H9 (cell line): ENCODE results near the gene CASQ1. TPM values are rescaled to one million over a fixed set of nuclear protein-coding genes. Genes with fewer than 3 reads are reported as not detected.

Experiments
- DNase-seq: peaks from one replicate; pipeline ENCODE4 v3.0.0-alpha.2; 2017
- H2AFZ ChIP-seq: one replicate; pipeline ENCODE4 v1.6.1; 2013; ENCODE audit warnings: mild to moderate bottlenecking, low read length, control low read depth, moderate library complexity
- H2AK5ac ChIP-seq: 2 replicates; pipeline ENCODE4 v1.6.1; 2013; ENCODE audit warnings: low read length, control low read depth, mixed read lengths; ENCODE audit not compliant: insufficient read length
- H2BK120ac ChIP-seq: one replicate; pipeline ENCODE4 v1.6.1; 2013; ENCODE audit warnings: low read depth, mild to moderate bottlenecking, low read length, control low read depth, inconsistent platforms; ENCODE audit not compliant: poor library complexity, severe bottlenecking
- H2BK12ac ChIP-seq: 2 replicates; pipeline ENCODE4 v1.6.1; 2013; ENCODE audit warnings: low read length, control low read depth, mixed read lengths, low read depth; ENCODE audit not compliant: insufficient read length
- H2BK15ac ChIP-seq: 2 replicates; pipeline ENCODE4 v1.6.1; 2013; ENCODE audit warnings: low read depth, low read length, control low read depth
- H2BK20ac ChIP-seq: one replicate; pipeline ENCODE4 v1.6.1; 2013; ENCODE audit warnings: low read depth, mild to moderate bottlenecking, low read length, control low read depth, inconsistent platforms; ENCODE audit not compliant: poor library complexity, severe bottlenecking
- H2BK5ac ChIP-seq: 2 replicates; pipeline ENCODE4 v1.6.1; 2013; ENCODE audit warnings: low read length, control low read depth, mixed read lengths; ENCODE audit not compliant: insufficient read length
- H3K14ac ChIP-seq: 2 replicates; pipeline ENCODE4 v1.6.1; 2013; ENCODE audit warnings: low read length, control low read depth; ENCODE audit not compliant: insufficient read depth
- H3K18ac ChIP-seq: 2 replicates; pipeline ENCODE4 v1.6.1; 2013; ENCODE audit warnings: low read depth, mild to moderate bottlenecking, mixed read lengths, low read length, control low read depth; ENCODE audit not compliant: insufficient read length
- H3K23ac ChIP-seq: 2 replicates; pipeline ENCODE4 v1.6.1; 2013; ENCODE audit warnings: low read length, control low read depth, mixed read lengths, low read depth; ENCODE audit not compliant: insufficient read length
- H3K23me2 ChIP-seq: 2 replicates; pipeline ENCODE4 v1.6.1; 2013; ENCODE audit warnings: low read depth, mild to moderate bottlenecking, mixed read lengths, low read length, control low read depth; ENCODE audit not compliant: insufficient read length, poor library complexity, severe bottlenecking
- H3K27ac ChIP-seq: 2 replicates; pipeline ENCODE4 v1.5.1; 2013; ENCODE audit warnings: low read length, control low read depth, mixed read lengths, low read depth; ENCODE audit not compliant: insufficient read length
- H3K27me3 ChIP-seq: 2 replicates; pipeline ENCODE4 v1.6.1; 2013; ENCODE audit warnings: low read length, control low read depth, inconsistent platforms; ENCODE audit not compliant: insufficient read depth
- H3K4ac ChIP-seq: 2 replicates; pipeline ENCODE4 v1.6.1; 2013; ENCODE audit warnings: low read depth, mild to moderate bottlenecking, control low read depth, inconsistent platforms, low read length, moderate library complexity
- H3K4me1 ChIP-seq: 2 replicates; pipeline ENCODE4 v1.6.1; 2013; ENCODE audit warnings: low read length, control low read depth, inconsistent platforms; ENCODE audit not compliant: insufficient read depth
- H3K4me2 ChIP-seq: 2 replicates; pipeline ENCODE4 v1.6.1; 2013; ENCODE audit warnings: low read length, control low read depth, mixed read lengths; ENCODE audit not compliant: insufficient read length, insufficient read depth
- H3K56ac ChIP-seq: 2 replicates; pipeline ENCODE4 v1.6.1; 2013; ENCODE audit warnings: low read depth, mild to moderate bottlenecking, mixed read lengths, low read length, control low read depth; ENCODE audit not compliant: insufficient read length
- H3K79me1 ChIP-seq: 2 replicates; pipeline ENCODE4 v1.6.1; 2013; ENCODE audit warnings: low read depth, mild to moderate bottlenecking, moderate library complexity, low read length, control low read depth, inconsistent platforms; ENCODE audit not compliant: insufficient read depth, poor library complexity, severe bottlenecking
- H3K79me2 ChIP-seq: 2 replicates; pipeline ENCODE4 v1.6.1; 2013; ENCODE audit warnings: low read length, control low read depth, inconsistent platforms; ENCODE audit not compliant: insufficient read depth
- H3K9ac ChIP-seq: 2 replicates; pipeline ENCODE4 v1.6.1; 2013; ENCODE audit warnings: low read length, control low read depth, mixed read lengths; ENCODE audit not compliant: insufficient read length; ENCODE audit errors: extremely low read depth
- H3K9me3 ChIP-seq: one replicate; pipeline ENCODE4 v1.6.1; 2013; ENCODE audit warnings: low read depth, low read length, inconsistent platforms; ENCODE audit not compliant: control insufficient read depth
- H3T11ph ChIP-seq: one replicate; pipeline ENCODE4 v1.6.1; 2013; ENCODE audit warnings: mild to moderate bottlenecking, low read length, control low read depth, inconsistent platforms
- H4K20me1 ChIP-seq: one replicate; pipeline ENCODE4 v1.6.1; 2013; ENCODE audit not compliant: control insufficient read depth, insufficient read length, insufficient read depth
- H4K5ac ChIP-seq: 2 replicates; pipeline ENCODE4 v1.6.1; 2013; ENCODE audit warnings: low read depth, mild to moderate bottlenecking, mixed read lengths, low read length, control low read depth; ENCODE audit not compliant: insufficient read length
- H4K8ac ChIP-seq: replicated peaks from 2 replicates; pipeline ENCODE4 v1.6.1; 2013; ENCODE audit warnings: low read length, control low read depth, mixed read lengths, low read depth; ENCODE audit not compliant: insufficient read length
- H4K91ac ChIP-seq: 2 replicates; pipeline ENCODE4 v1.6.1; 2013; ENCODE audit warnings: low read depth, mild to moderate bottlenecking, moderate library complexity, mixed read lengths, low read length, control low read depth; ENCODE audit not compliant: insufficient read length
- H3K27ac Mint-ChIP-seq, 3 experiments: 2 replicates in 2 of 3; 3 replicates in 1 of 3; pipeline ENCODE4 v1.8.0; 2020 to 2021; ENCODE audit warnings: mixed read lengths in 3 of 3, mild to moderate bottlenecking in 1 of 3, moderate library complexity in 1 of 3
- H3K27me3 Mint-ChIP-seq: 2 replicates; pipeline ENCODE4 v1.8.0; 2021; ENCODE audit warnings: low read depth, mild to moderate bottlenecking, moderate library complexity, mixed read lengths
- H3K36me3 Mint-ChIP-seq, 3 experiments: 2 replicates in 2 of 3; 3 replicates in 1 of 3; pipeline ENCODE4 v1.8.0; 2020 to 2021; ENCODE audit warnings: low read depth in 3 of 3, mixed read lengths in 3 of 3; ENCODE audit not compliant: insufficient read depth in 1 of 3
- H3K4me1 Mint-ChIP-seq, 2 experiments: 2 replicates each; pipeline ENCODE4 v1.8.0; 2020; ENCODE audit warnings: mixed read lengths in 2 of 2
- H3K4me3 Mint-ChIP-seq, 2 experiments: 2 replicates in 1 of 2; 3 replicates in 1 of 2; pipeline ENCODE4 v1.8.0; 2020 to 2021; ENCODE audit warnings: mild to moderate bottlenecking in 2 of 2, mixed read lengths in 2 of 2, moderate library complexity in 1 of 2
- H3K9me3 Mint-ChIP-seq, 2 experiments: 2 replicates in 1 of 2; 3 replicates in 1 of 2; pipeline ENCODE4 v1.8.0; 2020; ENCODE audit warnings: mild to moderate bottlenecking in 2 of 2, mixed read lengths in 2 of 2, moderate library complexity in 1 of 2
- WGBS: extraction: QIAGEN DNeasy Blood & Tissue Kit; methylation state at CpG from one replicate; pipeline ENCODE4 v1.1.7; 2013; ENCODE audit warnings: missing lambda C conversion rate, low lambda C conversion rate, mixed read lengths; ENCODE audit not compliant: insufficient read length; ENCODE audit errors: extremely low coverage; 5-methylcytosine and 5-hydroxymethylcytosine counted together
- total RNA-seq: library from RNA; stranded (reverse); gene quantifications from 2 replicates; pipeline ENCODE4 v1.2.1, GENCODE V29; 2021
- TF ChIP-seq, protein P1 (sequence below): fragments of 200-600 bp; sonication (generic); conservative IDR thresholded peaks from 3 replicates; pipeline ENCODE4 v1.8.0; 2021; ENCODE audit warnings: antibody characterized with exemption, mild to moderate bottlenecking

The CASQ1 gene
- total RNA-seq, 1 experiment from 2014 or later, result 0.55 TPM

- WGBS, result no CpG with 5 or more reads among the region's 10 CpGs
- TF ChIP-seq, protein P1, sequence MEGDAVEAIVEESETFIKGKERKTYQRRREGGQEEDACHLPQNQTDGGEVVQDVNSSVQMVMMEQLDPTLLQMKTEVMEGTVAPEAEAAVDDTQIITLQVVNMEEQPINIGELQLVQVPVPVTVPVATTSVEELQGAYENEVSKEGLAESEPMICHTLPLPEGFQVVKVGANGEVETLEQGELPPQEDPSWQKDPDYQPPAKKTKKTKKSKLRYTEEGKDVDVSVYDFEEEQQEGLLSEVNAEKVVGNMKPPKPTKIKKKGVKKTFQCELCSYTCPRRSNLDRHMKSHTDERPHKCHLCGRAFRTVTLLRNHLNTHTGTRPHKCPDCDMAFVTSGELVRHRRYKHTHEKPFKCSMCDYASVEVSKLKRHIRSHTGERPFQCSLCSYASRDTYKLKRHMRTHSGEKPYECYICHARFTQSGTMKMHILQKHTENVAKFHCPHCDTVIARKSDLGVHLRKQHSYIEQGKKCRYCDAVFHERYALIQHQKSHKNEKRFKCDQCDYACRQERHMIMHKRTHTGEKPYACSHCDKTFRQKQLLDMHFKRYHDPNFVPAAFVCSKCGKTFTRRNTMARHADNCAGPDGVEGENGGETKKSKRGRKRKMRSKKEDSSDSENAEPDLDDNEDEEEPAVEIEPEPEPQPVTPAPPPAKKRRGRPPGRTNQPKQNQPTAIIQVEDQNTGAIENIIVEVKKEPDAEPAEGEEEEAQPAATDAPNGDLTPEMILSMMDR, result no peak
- peaks cover 22 to 89% (median 78%) of the 10 kb centered on the region in 3 experiments for H3K36me3 Mint-ChIP-seq
Observed at GRCh38 chr1:160217481-160218051, 27.2 kb downstream of the CASQ1 start.

More at GRCh38 chr1:160217481-160218051, 27.2 kb downstream of the CASQ1 start:
- H3K27me3 Mint-ChIP-seq, result no peaks in the 10 kb centered on the region
- Histone ChIP-seq H2BK12ac (no peak overlapping the region), H3K4me2 (no peak overlapping the region), H3K56ac (no peak overlapping the region), H3K4me1 (no peaks in the 10 kb centered on the region), H2BK120ac (no peak overlapping the region), H3K23ac (no peak overlapping the region), H4K20me1 (no peaks in the 10 kb centered on the region), H4K5ac (no peak overlapping the region), H3K79me1 (no peaks in the 10 kb centered on the region), H3K27ac (no peak overlapping the region), H4K91ac (no peak overlapping the region), H2BK20ac (no peak overlapping the region), H3K79me2 (no peaks in the 10 kb centered on the region), H3K9me3 (no peaks in the 10 kb centered on the region), H3K4ac (no peak overlapping the region), H3K23me2 (no peaks in the 10 kb centered on the region), H2BK5ac (no peak overlapping the region), H3T11ph (no peak overlapping the region), H2AK5ac (no peak overlapping the region), H3K9ac (no peak overlapping the region), H2AFZ (no peak overlapping the region), H3K14ac (no peak overlapping the region), H3K18ac (no peak overlapping the region), H3K27me3 (no peaks in the 10 kb centered on the region), H2BK15ac (no peak overlapping the region), H4K8ac (no peak overlapping the region)
- peak overlapping the region in 2 of 3 experiments; percentile 10 to 47; a peak in 3 of 7 replicates for H3K27ac Mint-ChIP-seq
- peaks cover 15 to 17% of the 10 kb centered on the region in 2 experiments for H3K4me1 Mint-ChIP-seq
- no peaks in the 10 kb centered on the region; a peak in 1 of 5 replicates for H3K9me3 Mint-ChIP-seq
- no peak overlapping the region for H3K4me3 Mint-ChIP-seq
- no peak for DNase-seq
